Glutamatergic neuron (in vitro differentiated cells): ENCODE data around the gene RNF182. TPM values are rescaled to one million over a fixed set of nuclear protein-coding genes. Genes with fewer than 3 reads are reported as not detected.

ENCODE experiments used
- DNase-seq: peaks from one replicate; pipeline ENCODE4 v3.0.0; 2022
- H3K27ac Mint-ChIP-seq: one replicate; pipeline ENCODE4 v1.8.0; 2020; ENCODE audit warnings: mild to moderate bottlenecking, mixed read lengths, inconsistent platforms; ENCODE audit not compliant: unreplicated experiment
- H3K27me3 Mint-ChIP-seq: one replicate; pipeline ENCODE4 v1.8.0; 2020; ENCODE audit warnings: mild to moderate bottlenecking, moderate library complexity, mixed read lengths, inconsistent platforms; ENCODE audit not compliant: unreplicated experiment
- H3K36me3 Mint-ChIP-seq: one replicate; pipeline ENCODE4 v1.8.0; 2020; ENCODE audit warnings: mild to moderate bottlenecking, mixed read lengths, inconsistent platforms; ENCODE audit not compliant: unreplicated experiment
- H3K4me1 Mint-ChIP-seq: one replicate; pipeline ENCODE4 v1.8.0; 2020; ENCODE audit warnings: mild to moderate bottlenecking, low read depth, mixed read lengths, inconsistent platforms; ENCODE audit not compliant: unreplicated experiment
- H3K4me3 Mint-ChIP-seq: one replicate; pipeline ENCODE4 v1.8.0; 2020; ENCODE audit warnings: mild to moderate bottlenecking, mixed read lengths, inconsistent platforms; ENCODE audit not compliant: unreplicated experiment
- H3K9me3 Mint-ChIP-seq: one replicate; pipeline ENCODE4 v1.8.0; 2020; ENCODE audit warnings: mild to moderate bottlenecking, moderate library complexity, mixed read lengths, inconsistent platforms; ENCODE audit not compliant: unreplicated experiment
- total RNA-seq: library from RNA; stranded (reverse); fragmentation: NEBNext Ultra II Directional; extraction: Animal tissue kit (Norgen Biotek cat#: 25700); gene quantifications from one replicate; pipeline ENCODE4 v1.2.1, GENCODE V29; 2021; ENCODE audit not compliant: unreplicated experiment
- TF ChIP-seq, protein P1 (sequence below): fragments of 200-600 bp; sonication (generic); IDR thresholded peaks from one replicate; pipeline ENCODE4 v1.5.0; 2021; ENCODE audit not compliant: partially characterized antibody, unreplicated experiment

Gene RNF182
- total RNA-seq, 1 donor from 2014 or later: 1.8 TPM

DNA sequence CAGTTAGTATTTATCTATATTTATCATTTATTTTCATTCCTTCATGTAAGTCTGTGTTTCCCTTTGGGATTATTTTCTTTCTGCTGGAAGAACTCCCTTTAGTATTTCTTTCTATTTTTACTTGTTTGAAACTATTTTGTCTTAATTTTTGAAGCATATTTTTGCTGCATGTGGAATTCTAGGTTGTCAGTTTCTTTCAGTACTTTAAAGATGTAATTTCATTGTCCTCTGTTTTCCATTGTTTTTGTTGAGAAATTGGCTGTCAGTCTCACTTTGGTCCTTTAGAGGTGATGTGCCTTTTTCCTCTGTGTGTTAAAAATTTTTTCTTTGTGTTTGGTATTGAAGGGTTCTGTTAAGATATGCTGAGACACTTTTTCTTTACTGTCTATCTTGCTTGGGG lies 17.1 kb downstream of the RNF182 start:
- DNase-seq: no peak
- Mint-ChIP-seq H3K27me3 (peaks cover 2% of the 10 kb centered on the region), H3K36me3 (peaks cover 9% of the 10 kb centered on the region), H3K4me3 (no peak overlapping the region), H3K27ac (no peak overlapping the region), H3K4me1 (no peaks in the 10 kb centered on the region), H3K9me3 (no peaks in the 10 kb centered on the region)
- TF ChIP-seq, protein P1, sequence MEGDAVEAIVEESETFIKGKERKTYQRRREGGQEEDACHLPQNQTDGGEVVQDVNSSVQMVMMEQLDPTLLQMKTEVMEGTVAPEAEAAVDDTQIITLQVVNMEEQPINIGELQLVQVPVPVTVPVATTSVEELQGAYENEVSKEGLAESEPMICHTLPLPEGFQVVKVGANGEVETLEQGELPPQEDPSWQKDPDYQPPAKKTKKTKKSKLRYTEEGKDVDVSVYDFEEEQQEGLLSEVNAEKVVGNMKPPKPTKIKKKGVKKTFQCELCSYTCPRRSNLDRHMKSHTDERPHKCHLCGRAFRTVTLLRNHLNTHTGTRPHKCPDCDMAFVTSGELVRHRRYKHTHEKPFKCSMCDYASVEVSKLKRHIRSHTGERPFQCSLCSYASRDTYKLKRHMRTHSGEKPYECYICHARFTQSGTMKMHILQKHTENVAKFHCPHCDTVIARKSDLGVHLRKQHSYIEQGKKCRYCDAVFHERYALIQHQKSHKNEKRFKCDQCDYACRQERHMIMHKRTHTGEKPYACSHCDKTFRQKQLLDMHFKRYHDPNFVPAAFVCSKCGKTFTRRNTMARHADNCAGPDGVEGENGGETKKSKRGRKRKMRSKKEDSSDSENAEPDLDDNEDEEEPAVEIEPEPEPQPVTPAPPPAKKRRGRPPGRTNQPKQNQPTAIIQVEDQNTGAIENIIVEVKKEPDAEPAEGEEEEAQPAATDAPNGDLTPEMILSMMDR: no peak

DNA sequence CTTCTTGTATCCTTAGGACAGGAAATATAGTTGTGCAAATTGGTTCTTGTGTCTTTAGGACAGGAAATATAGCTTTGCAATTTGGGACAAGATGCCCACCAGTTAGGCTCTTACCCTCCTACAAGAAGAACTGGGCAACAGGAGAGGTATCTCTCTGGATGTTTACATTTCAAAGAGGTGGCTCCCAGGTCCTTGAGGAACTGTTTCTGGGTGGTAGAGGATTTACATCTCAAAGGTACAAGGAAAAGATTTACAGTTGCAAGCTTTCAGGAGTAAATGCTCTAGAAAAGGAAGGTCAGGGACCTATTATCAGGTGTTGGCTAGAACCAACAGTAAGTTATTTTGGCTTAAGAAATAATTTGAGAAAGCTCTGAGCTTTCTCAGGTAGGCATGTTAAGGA lies 19.2 kb downstream of the RNF182 start:
- Mint-ChIP-seq H3K4me1 (no peaks in the 10 kb centered on the region), H3K36me3 (peaks cover 9% of the 10 kb centered on the region), H3K27me3 (peaks cover 2% of the 10 kb centered on the region), H3K4me3 (no peak overlapping the region), H3K9me3 (no peaks in the 10 kb centered on the region), H3K27ac (no peak overlapping the region)
- TF ChIP-seq, protein P1: no peak
- no peak for DNase-seq

DNA sequence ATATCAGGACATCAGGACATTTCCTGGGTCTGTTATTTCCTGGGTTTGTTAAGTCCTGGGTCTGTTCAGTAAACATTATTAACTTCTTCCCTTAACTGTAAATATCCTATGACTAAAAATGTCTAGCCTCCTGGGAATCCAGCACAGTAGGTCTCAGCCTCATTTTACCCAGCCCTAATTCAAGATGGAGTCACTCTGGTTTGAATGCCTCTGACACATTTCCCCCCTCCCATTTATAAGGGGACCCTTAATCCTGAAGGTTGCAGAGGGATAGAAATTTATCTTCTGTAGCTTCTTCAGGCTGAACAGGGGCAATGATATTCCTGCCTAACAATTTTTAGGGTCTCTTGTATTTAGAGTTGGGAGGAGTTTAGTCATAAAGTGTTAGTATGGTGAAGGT lies 21.8 kb downstream of the RNF182 start:
- H3K36me3 Mint-ChIP-seq: peaks cover 20% of the 10 kb centered on the region
- H3K4me3 Mint-ChIP-seq: no peak overlapping the region
- no peak for DNase-seq

GRCh38 chr6:13947611-13948178 lies 22.9 kb downstream of the RNF182 start:
- Mint-ChIP-seq H3K27ac (no peak overlapping the region), H3K27me3 (peaks cover 2% of the 10 kb centered on the region), H3K4me3 (no peak overlapping the region), H3K9me3 (no peaks in the 10 kb centered on the region), H3K4me1 (no peaks in the 10 kb centered on the region), H3K36me3 (peaks cover 17% of the 10 kb centered on the region)
- DNase-seq: no peak
- TF ChIP-seq, protein P1: no peak

More for the DNA sequence above, 21.8 kb downstream of the RNF182 start:
- Mint-ChIP-seq H3K9me3 (no peaks in the 10 kb centered on the region), H3K4me1 (no peaks in the 10 kb centered on the region), H3K27me3 (peaks cover 2% of the 10 kb centered on the region), H3K27ac (no peak overlapping the region)
- TF ChIP-seq, protein P1: no peak

DNA sequence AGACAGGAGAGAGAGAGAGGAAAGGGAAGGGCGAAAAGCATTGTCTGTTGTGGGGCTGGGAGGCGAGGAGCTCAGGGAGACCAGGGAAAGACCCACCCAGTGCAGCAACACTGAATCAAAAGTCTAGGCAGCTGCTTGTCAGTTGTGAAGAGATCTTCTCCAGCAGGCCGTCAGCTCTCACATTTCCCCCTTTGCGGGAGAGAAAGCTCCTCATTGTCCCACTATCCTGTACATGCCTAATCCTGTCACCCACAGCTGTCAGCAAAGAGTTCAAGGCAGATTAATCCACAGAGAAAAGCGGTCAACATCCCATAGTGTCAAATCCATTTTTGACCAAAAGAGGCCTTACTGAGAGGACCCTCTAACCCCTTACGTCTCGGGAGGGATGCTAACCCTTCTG lies 27.3 kb downstream of the RNF182 start:
- no peak for DNase-seq
- Mint-ChIP-seq H3K27me3 (no peaks in the 10 kb centered on the region), H3K4me3 (no peak overlapping the region), H3K27ac (no peak overlapping the region), H3K4me1 (no peaks in the 10 kb centered on the region), H3K9me3 (no peaks in the 10 kb centered on the region), H3K36me3 (peaks cover 20% of the 10 kb centered on the region)
- TF ChIP-seq, protein P1: no peak
